GM23248 (cell line): ENCODE measurements around the gene PTRH2. TPM values are rescaled to one million over a fixed set of nuclear protein-coding genes. Genes with fewer than 3 reads are reported as not detected.

Experiments
- DNase-seq: peaks from one replicate; pipeline ENCODE4 v3.0.0-alpha.2; 2015
- H2AFZ ChIP-seq: fragments of 200-600 bp; sonication (generic); 2 replicates; pipeline ENCODE4 v1.6.1; 2016; ENCODE audit warnings: antibody characterized with exemption
- H3F3A ChIP-seq: fragments of 200-600 bp; sonication (generic); 2 replicates; pipeline ENCODE4 v1.6.1; 2016; ENCODE audit warnings: mild to moderate bottlenecking, antibody characterized with exemption, mixed run types; ENCODE audit not compliant: insufficient read depth
- H3K27ac ChIP-seq: fragments of 200-600 bp; sonication (generic); 2 replicates; pipeline ENCODE4 v1.5.1; 2016; ENCODE audit warnings: mild to moderate bottlenecking
- H3K27me3 ChIP-seq: fragments of 200-600 bp; sonication (generic); replicated peaks from 2 replicates; pipeline ENCODE4 v1.6.1; 2016; ENCODE audit warnings: mild to moderate bottlenecking; ENCODE audit not compliant: insufficient read depth
- H3K36me3 ChIP-seq: fragments of 200-600 bp; sonication (generic); 2 replicates; pipeline ENCODE4 v1.6.1; 2016; ENCODE audit warnings: low read depth, mild to moderate bottlenecking
- H3K4me1 ChIP-seq: fragments of 200-600 bp; sonication (generic); 2 replicates; pipeline ENCODE4 v1.6.1; 2016; ENCODE audit warnings: mild to moderate bottlenecking; ENCODE audit not compliant: insufficient read depth
- H3K4me2 ChIP-seq: fragments of 200-600 bp; sonication (generic); one replicate; pipeline ENCODE4 v1.6.1; 2016; ENCODE audit warnings: mild to moderate bottlenecking; ENCODE audit not compliant: unreplicated experiment
- H3K4me3 ChIP-seq: fragments of 200-600 bp; sonication (generic); 2 replicates; pipeline ENCODE4 v1.5.1; 2016; ENCODE audit warnings: mild to moderate bottlenecking
- H3K79me2 ChIP-seq: fragments of 200-600 bp; sonication (generic); 2 replicates; pipeline ENCODE4 v1.6.1; 2016; ENCODE audit warnings: mild to moderate bottlenecking; ENCODE audit not compliant: insufficient read depth
- H3K9ac ChIP-seq: fragments of 200-600 bp; sonication (generic); 2 replicates; pipeline ENCODE4 v1.6.1; 2016; ENCODE audit warnings: mild to moderate bottlenecking
- H3K9me2 ChIP-seq: fragments of 200-600 bp; sonication (generic); 2 replicates; pipeline ENCODE4 v1.6.1; 2016; ENCODE audit warnings: mixed run types, mild to moderate bottlenecking, moderate library complexity; ENCODE audit not compliant: insufficient read depth
- H3K9me3 ChIP-seq: fragments of 200-600 bp; sonication (generic); one replicate; pipeline ENCODE4 v1.6.1; 2017; ENCODE audit warnings: low read depth
- H4K20me1 ChIP-seq: fragments of 200-600 bp; sonication (generic); 2 replicates; pipeline ENCODE4 v1.6.0; 2016; ENCODE audit not compliant: insufficient read depth
- EZH2 ChIP-seq: fragments of 200-600 bp; sonication (generic); IDR thresholded peaks from 2 replicates; pipeline ENCODE4 v1.6.1; 2018; ENCODE audit warnings: antibody characterized with exemption, mild to moderate bottlenecking; ENCODE audit not compliant: insufficient read depth, poor library complexity, severe bottlenecking
- EZH2phosphoT487 ChIP-seq: fragments of 200-600 bp; sonication (generic); IDR thresholded peaks from 2 replicates; pipeline ENCODE4 v1.6.1; 2018; ENCODE audit warnings: antibody characterized with exemption, moderate library complexity, mild to moderate bottlenecking, low read depth; ENCODE audit not compliant: insufficient read depth
- WGBS, 2 experiments: methylation state at CpG; one replicate each; pipeline ENCODE4 v1.1.6; 2015 to 2017; ENCODE audit warnings: low lambda C conversion rate in 2 of 2, low coverage in 1 of 2; ENCODE audit errors: missing lambda C conversion rate in 2 of 2; 5-methylcytosine and 5-hydroxymethylcytosine counted together
- in situ Hi-C: fragments of 300-500 bp; cut with MboI; formaldehyde crosslinking; loops from 2 replicates; pipeline ENCODE4 v1.15.0; 2020
- polyA plus RNA-seq: library from polyadenylated mRNA; unstranded; fragments of >200 nt; fragmentation: Nextera tagmentation; extraction: Ambion mirVana; gene quantifications from 2 replicates; pipeline ENCODE4 v1.2.1, GENCODE V29; 2016
- total RNA-seq: library from RNA; depleted of rRNA; stranded (reverse); fragments of >200 nt; shearing (Covaris generic); gene quantifications from 2 replicates; pipeline ENCODE4 v1.2.3, GENCODE V29; 2014

Gene PTRH2
- total and polyA plus RNA-seq, 2 experiments from 2014 or later: 18.2 to 34.4 TPM

GRCh38 chr17:59693582-59693981 is 13.6 kb downstream of the PTRH2 start:
- DNase-seq: no peak
- in situ Hi-C loops: no loop called here
- peaks cover 93% of the 10 kb centered on the region for H3F3A ChIP-seq
- H3K27me3 ChIP-seq: no peaks in the 10 kb centered on the region
- H3K9me2 ChIP-seq: no peaks in the 10 kb centered on the region
- no peak overlapping the region for H3K9ac ChIP-seq
- no peak overlapping the region for H3K4me3 ChIP-seq
- no peak overlapping the region for H2AFZ ChIP-seq
- H3K4me2 ChIP-seq: no peak overlapping the region
- no peak overlapping the region for H3K27ac ChIP-seq
- H4K20me1 ChIP-seq: no peaks in the 10 kb centered on the region
- TF ChIP-seq EZH2: no peak
- no peak for TF ChIP-seq EZH2phosphoT487
- peaks cover 6% of the 10 kb centered on the region; the same call in 1 of the 2 replicates for H3K4me1 ChIP-seq
- H3K9me3 ChIP-seq: no peaks in the 10 kb centered on the region
- H3K36me3 ChIP-seq: peaks cover 89% of the 10 kb centered on the region
- 87 to 92% methylated on average over 7 of the region's 7 CpGs for WGBS, 2 experiments
- peaks cover 98% of the 10 kb centered on the region for H3K79me2 ChIP-seq

- Histone ChIP-seq H3K9me3 (no peaks in the 10 kb centered on the region), H4K20me1 (no peaks in the 10 kb centered on the region), H2AFZ (no peak overlapping the region), H3K4me2 (no peak overlapping the region), H3K79me2 (peaks cover 98% of the 10 kb centered on the region), H3K4me1 (peaks cover 11% of the 10 kb centered on the region; the same call in 1 of the 2 replicates), H3K9me2 (no peaks in the 10 kb centered on the region), H3F3A (peaks cover 84% of the 10 kb centered on the region), H3K4me3 (no peak overlapping the region), H3K36me3 (peaks cover 82% of the 10 kb centered on the region), H3K27me3 (no peaks in the 10 kb centered on the region), H3K9ac (peak overlapping the region; percentile 33; the same call in 1 of the 2 replicates), H3K27ac (peak overlapping the region; percentile 57)
- 51 to 52% methylated on average over 2 of the region's 2 CpGs for WGBS, 2 experiments
- in situ Hi-C loops: no loop called here
- TF ChIP-seq EZH2: no peak
- no peak for TF ChIP-seq EZH2phosphoT487
- peak; percentile 36 for DNase-seq
Observed at GRCh38 chr17:59688496-59688895, 18.7 kb downstream of the PTRH2 start.

DNA sequence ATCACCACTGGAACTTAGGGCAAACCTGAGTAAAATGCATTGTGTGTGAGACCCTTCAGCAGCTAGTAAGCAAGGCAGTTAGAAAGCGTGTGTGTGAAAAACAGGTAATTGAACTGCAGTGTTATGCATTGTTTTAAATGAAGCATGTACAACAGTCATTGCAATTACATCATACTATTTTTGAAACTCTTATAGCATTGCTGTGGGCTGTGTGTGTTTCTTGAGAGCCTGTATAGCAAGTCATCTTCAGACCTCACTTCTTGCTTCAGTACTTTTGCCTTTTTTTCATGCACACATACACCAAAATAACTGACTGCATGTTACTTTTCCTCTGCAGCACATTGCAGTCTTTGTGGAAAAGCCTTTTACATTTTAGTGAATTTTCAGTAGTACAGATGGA is 19.2 kb downstream of the PTRH2 start:
- Histone ChIP-seq H4K20me1 (no peaks in the 10 kb centered on the region), H3K79me2 (peaks cover 98% of the 10 kb centered on the region), H2AFZ (no peak overlapping the region), H3K9me3 (no peaks in the 10 kb centered on the region), H3K9ac (peak overlapping the region; percentile 33; the same call in 1 of the 2 replicates), H3K27me3 (no peaks in the 10 kb centered on the region), H3K36me3 (peaks cover 82% of the 10 kb centered on the region), H3K4me2 (no peak overlapping the region), H3K4me3 (no peak overlapping the region), H3F3A (peaks cover 85% of the 10 kb centered on the region), H3K4me1 (peaks cover 11% of the 10 kb centered on the region; the same call in 1 of the 2 replicates), H3K27ac (peak overlapping the region; percentile 57), H3K9me2 (no peaks in the 10 kb centered on the region)
- TF ChIP-seq EZH2 (no peak), EZH2phosphoT487 (no peak)
- 93 to 100% methylated on average over 1 of the region's 1 CpG for WGBS, 2 experiments
- peak; percentile 68 for DNase-seq
- in situ Hi-C loops: no loop called here

GRCh38 chr17:59684967-59685366 is 22.3 kb downstream of the PTRH2 start:
- no peaks in the 10 kb centered on the region for H4K20me1 ChIP-seq
- 89 to 92% methylated on average over 6 of the region's 6 CpGs for WGBS, 2 experiments
- DNase-seq: no peak
- peaks cover 98% of the 10 kb centered on the region for H3K79me2 ChIP-seq
- H3K4me3 ChIP-seq: no peak overlapping the region
- H3K9ac ChIP-seq: no peak overlapping the region
- peaks cover 87% of the 10 kb centered on the region for H3K36me3 ChIP-seq
- H3K4me1 ChIP-seq: peaks cover 20% of the 10 kb centered on the region
- H3F3A ChIP-seq: peaks cover 86% of the 10 kb centered on the region
- H3K9me2 ChIP-seq: no peaks in the 10 kb centered on the region
- H3K4me2 ChIP-seq: no peak overlapping the region
- no peak for TF ChIP-seq EZH2
- TF ChIP-seq EZH2phosphoT487: no peak
- no peak overlapping the region for H3K27ac ChIP-seq
- in situ Hi-C loops: no loop called here
- H3K27me3 ChIP-seq: no peaks in the 10 kb centered on the region
- no peaks in the 10 kb centered on the region for H3K9me3 ChIP-seq
- H2AFZ ChIP-seq: no peak overlapping the region

- no peaks in the 10 kb centered on the region for H3K9me2 ChIP-seq
- H3K27ac ChIP-seq: no peak overlapping the region
- no peaks in the 10 kb centered on the region for H3K27me3 ChIP-seq
- peaks cover 79% of the 10 kb centered on the region for H3F3A ChIP-seq
- no peaks in the 10 kb centered on the region for H4K20me1 ChIP-seq
- H2AFZ ChIP-seq: no peak overlapping the region
- TF ChIP-seq EZH2 (no peak), EZH2phosphoT487 (no peak)
- peaks cover 15% of the 10 kb centered on the region for H3K4me1 ChIP-seq
- H3K9me3 ChIP-seq: no peaks in the 10 kb centered on the region
- no peak overlapping the region for H3K9ac ChIP-seq
- H3K4me2 ChIP-seq: no peak overlapping the region
- peaks cover 92% of the 10 kb centered on the region for H3K36me3 ChIP-seq
- peaks cover 93% of the 10 kb centered on the region for H3K79me2 ChIP-seq
- in situ Hi-C loops: no loop called here
- DNase-seq: no peak
- H3K4me3 ChIP-seq: no peak overlapping the region
Observed at GRCh38 chr17:59683283-59683682, 23.9 kb downstream of the PTRH2 start.
